GM12878 (cell line): Measurements from ENCODE around the gene TSHR. TPM values are rescaled to one million over a fixed set of nuclear protein-coding genes. Genes with fewer than 3 reads are reported as not detected.

ENCODE experiments used
- BACH1 ChIP-seq: fragments of 450-650 bp; IDR thresholded peaks from 2 replicates; pipeline ENCODE4 v1.6.1; 2017; ENCODE audit warnings: mild to moderate bottlenecking, borderline replicate concordance
- GATAD2B ChIP-seq: fragments of 450-650 bp; conservative IDR thresholded peaks from 2 replicates; pipeline ENCODE4 v1.6.1; 2017; ENCODE audit warnings: low read depth, mild to moderate bottlenecking, moderate library complexity
- HDAC6 ChIP-seq: fragments of 200-600 bp; sonication (generic); IDR thresholded peaks from one replicate; pipeline ENCODE4 v1.8.0; 2017; ENCODE audit warnings: antibody characterized with exemption; ENCODE audit not compliant: unreplicated experiment
- HDGF ChIP-seq: fragments of 450-650 bp; IDR thresholded peaks from 2 replicates; pipeline ENCODE4 v1.6.1; 2016; ENCODE audit warnings: antibody characterized with exemption
- JUND ChIP-seq: IDR thresholded peaks from 2 replicates; pipeline ENCODE4 v1.6.1; 2012; ENCODE audit warnings: low read depth, mild to moderate bottlenecking, low read length, improper control_type of control experiment, moderate library complexity
- MXI1 ChIP-seq: fragments of 150-350 bp; IDR thresholded peaks from 2 replicates; pipeline ENCODE4 v1.6.1; 2011; ENCODE audit warnings: low read depth, mild to moderate bottlenecking, inconsistent platforms, low read length, improper control_type of control experiment
- NR2F1 ChIP-seq: fragments of 450-650 bp; conservative IDR thresholded peaks from 2 replicates; pipeline ENCODE4 v1.6.1; 2017; ENCODE audit warnings: mild to moderate bottlenecking
- PAX5 ChIP-seq: IDR thresholded peaks from 2 replicates; pipeline ENCODE4 v1.6.1; 2011; ENCODE audit warnings: low read depth, low read length, borderline replicate concordance
- PAX8 ChIP-seq: fragments of 450-650 bp; IDR thresholded peaks from 2 replicates; pipeline ENCODE4 v1.6.1; 2017; ENCODE audit warnings: mild to moderate bottlenecking, moderate library complexity
- POLR2A ChIP-seq: IDR thresholded peaks from 2 replicates; pipeline ENCODE4 v1.6.1; 2011; ENCODE audit warnings: low read depth, mild to moderate bottlenecking, low read length
- RBBP5 ChIP-seq: fragments of 200-600 bp; sonication (generic); conservative IDR thresholded peaks from 2 replicates; pipeline ENCODE4 v1.6.1; 2016
- SMAD1 ChIP-seq: fragments of 450-650 bp; IDR thresholded peaks from 2 replicates; pipeline ENCODE4 v1.6.1; 2018; ENCODE audit warnings: mild to moderate bottlenecking, low read depth; ENCODE audit not compliant: partially characterized antibody
- SMARCA5 ChIP-seq: fragments of 450-650 bp; IDR thresholded peaks from 2 replicates; pipeline ENCODE4 v1.6.1; 2017; ENCODE audit warnings: mild to moderate bottlenecking
- SREBF1 ChIP-seq: IDR thresholded peaks from 2 replicates; pipeline ENCODE4 v1.6.1; 2012; ENCODE audit warnings: mild to moderate bottlenecking, low read length
- SRF ChIP-seq, 2 experiments: IDR thresholded peaks; 2 replicates each; pipeline ENCODE4 v1.6.1; 2011; ENCODE audit warnings: low read depth in 2 of 2, low read length in 2 of 2, mild to moderate bottlenecking in 1 of 2, moderate library complexity in 1 of 2
- TARDBP ChIP-seq: IDR thresholded peaks from 2 replicates; pipeline ENCODE4 v1.6.1; 2016; ENCODE audit warnings: borderline replicate concordance
- TCF12 ChIP-seq: IDR thresholded peaks from 2 replicates; pipeline ENCODE4 v1.6.1; 2011; ENCODE audit warnings: low read depth, mild to moderate bottlenecking, low read length
- polyA plus RNA-seq, 11 experiments: library from polyadenylated mRNA; depleted of rRNA in 4 of 11; unstranded in 6 of 11; stranded (reverse) in 5 of 11; fragments of >200 nt; fragmentation: Nextera tagmentation in 4 of 11; fragmentation: Illumina TruSeq in 1 of 11; extraction: Ambion mirVana in 4 of 11; extraction: Trizol in 1 of 11; gene quantifications; 1 replicate in 1 of 11; 2 replicates in 10 of 11; pipeline versions ENCODE4 v1.2.1 to v1.2.3, GENCODE V29; 2011 to 2016; ENCODE audit warnings: inconsistent platforms in 2 of 11, missing spikeins in 2 of 11, low read depth in 1 of 11
- total RNA-seq, 4 experiments: library from RNA; depleted of rRNA in 3 of 4; stranded (reverse); fragments of >200 nt in 3 of 4; fragmentation: Illumina TruSeq in 1 of 4; extraction: Trizol in 1 of 4; gene quantifications; 2 replicates each; pipeline versions ENCODE4 v1.2.1 to v1.2.3, GENCODE V29; 2013 to 2021
- TF ChIP-seq, protein P1 (sequence below): IDR thresholded peaks from 2 replicates; pipeline ENCODE4 v1.6.1; 2011; ENCODE audit warnings: borderline replicate concordance, low read depth, mild to moderate bottlenecking, moderate library complexity, mixed read lengths, low read length; ENCODE audit not compliant: insufficient read depth; ENCODE audit errors: extremely low read length
- TF ChIP-seq, protein P2 (sequence below): fragments of 450-650 bp; IDR thresholded peaks from 2 replicates; pipeline ENCODE4 v1.6.1; 2017; ENCODE audit warnings: mild to moderate bottlenecking
- TF ChIP-seq, protein P3 (sequence below): fragments of 450-650 bp; IDR thresholded peaks from 2 replicates; pipeline ENCODE4 v1.6.1; 2016; ENCODE audit warnings: mild to moderate bottlenecking
- TF ChIP-seq, protein P4 (sequence below): fragments of 450-650 bp; IDR thresholded peaks from 2 replicates; pipeline ENCODE4 v1.6.1; 2017; ENCODE audit warnings: mild to moderate bottlenecking, moderate library complexity
- TF ChIP-seq, protein P5 (sequence below): fragments of 450-650 bp; IDR thresholded peaks from 2 replicates; pipeline ENCODE4 v1.6.1; 2014; ENCODE audit warnings: mild to moderate bottlenecking

Gene TSHR
- total and polyA plus RNA-seq, 10 of the 15 experiments (the other 5 are each of a cell fraction or from before 2014, with no cell fraction given) = 0.06 to 0.31 TPM; not detected in 8

DNA sequence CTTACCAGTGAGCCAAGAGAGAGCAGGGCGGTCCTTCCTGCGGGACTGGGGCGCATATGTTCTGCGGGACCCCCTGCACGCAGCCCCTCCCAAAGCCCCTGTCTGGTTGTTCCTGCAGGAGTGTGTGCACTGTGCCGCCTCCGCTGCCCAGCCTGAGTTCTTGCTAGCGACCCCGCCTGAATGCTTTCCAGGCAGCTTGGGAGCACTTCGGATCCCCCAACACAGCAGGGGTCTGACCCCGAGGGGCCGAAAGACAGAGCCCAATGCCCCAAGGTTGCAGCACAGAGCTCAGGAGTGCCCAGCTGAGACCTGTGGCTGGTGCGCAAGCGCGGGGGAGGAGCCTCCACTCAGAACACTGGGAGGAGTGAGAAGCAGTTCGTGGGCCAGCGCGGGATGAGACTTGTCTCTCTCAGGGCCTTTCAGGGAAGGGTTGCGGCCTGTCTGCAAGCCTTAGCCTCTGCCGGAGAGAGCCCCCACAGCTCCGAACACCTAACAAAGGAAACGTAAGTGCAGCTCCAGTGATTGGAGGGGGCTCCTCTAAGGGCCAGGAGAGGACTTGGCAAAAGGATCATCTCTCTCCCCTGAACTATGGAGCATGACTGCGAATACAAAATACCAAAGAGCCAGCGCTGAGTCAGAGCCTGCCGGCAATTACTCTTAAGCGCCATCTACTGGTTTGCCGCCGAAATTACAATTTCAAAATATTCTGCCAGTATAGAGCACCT, 214.8 kb downstream of the TSHR start (continued):
- TF ChIP-seq, protein P1, sequence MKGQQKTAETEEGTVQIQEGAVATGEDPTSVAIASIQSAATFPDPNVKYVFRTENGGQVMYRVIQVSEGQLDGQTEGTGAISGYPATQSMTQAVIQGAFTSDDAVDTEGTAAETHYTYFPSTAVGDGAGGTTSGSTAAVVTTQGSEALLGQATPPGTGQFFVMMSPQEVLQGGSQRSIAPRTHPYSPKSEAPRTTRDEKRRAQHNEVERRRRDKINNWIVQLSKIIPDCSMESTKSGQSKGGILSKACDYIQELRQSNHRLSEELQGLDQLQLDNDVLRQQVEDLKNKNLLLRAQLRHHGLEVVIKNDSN = no peak
- TF ChIP-seq, protein P2, sequence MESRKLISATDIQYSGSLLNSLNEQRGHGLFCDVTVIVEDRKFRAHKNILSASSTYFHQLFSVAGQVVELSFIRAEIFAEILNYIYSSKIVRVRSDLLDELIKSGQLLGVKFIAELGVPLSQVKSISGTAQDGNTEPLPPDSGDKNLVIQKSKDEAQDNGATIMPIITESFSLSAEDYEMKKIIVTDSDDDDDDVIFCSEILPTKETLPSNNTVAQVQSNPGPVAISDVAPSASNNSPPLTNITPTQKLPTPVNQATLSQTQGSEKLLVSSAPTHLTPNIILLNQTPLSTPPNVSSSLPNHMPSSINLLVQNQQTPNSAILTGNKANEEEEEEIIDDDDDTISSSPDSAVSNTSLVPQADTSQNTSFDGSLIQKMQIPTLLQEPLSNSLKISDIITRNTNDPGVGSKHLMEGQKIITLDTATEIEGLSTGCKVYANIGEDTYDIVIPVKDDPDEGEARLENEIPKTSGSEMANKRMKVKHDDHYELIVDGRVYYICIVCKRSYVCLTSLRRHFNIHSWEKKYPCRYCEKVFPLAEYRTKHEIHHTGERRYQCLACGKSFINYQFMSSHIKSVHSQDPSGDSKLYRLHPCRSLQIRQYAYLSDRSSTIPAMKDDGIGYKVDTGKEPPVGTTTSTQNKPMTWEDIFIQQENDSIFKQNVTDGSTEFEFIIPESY = no peak
- TF ChIP-seq GATAD2B (peak; percentile 42; the same call in 1 of the 2 replicates), SREBF1 (no peak), HDAC6 (no peak), SRF (IDR thresholded peaks at IDR 0.05; ENCODE audit: low read depth in 2 of 2, low read length in 2 of 2) (no peak), RBBP5 (no peak), JUND (no peak), SMARCA5 (peak; percentile 67; the same call in 1 of the 2 replicates), SMAD1 (no peak), MXI1 (peak; percentile 70; the same call in 1 of the 2 replicates), TARDBP (no peak), POLR2A (peak; percentile 87), PAX5 (peak; percentile 84), NR2F1 (no peak), PAX8 (no peak), BACH1 (peak; percentile 84), TCF12 (peak; percentile 13; the same call in 1 of the 2 replicates), HDGF (peak; percentile 28; the same call in 1 of the 2 replicates)
- TF ChIP-seq, protein P3, sequence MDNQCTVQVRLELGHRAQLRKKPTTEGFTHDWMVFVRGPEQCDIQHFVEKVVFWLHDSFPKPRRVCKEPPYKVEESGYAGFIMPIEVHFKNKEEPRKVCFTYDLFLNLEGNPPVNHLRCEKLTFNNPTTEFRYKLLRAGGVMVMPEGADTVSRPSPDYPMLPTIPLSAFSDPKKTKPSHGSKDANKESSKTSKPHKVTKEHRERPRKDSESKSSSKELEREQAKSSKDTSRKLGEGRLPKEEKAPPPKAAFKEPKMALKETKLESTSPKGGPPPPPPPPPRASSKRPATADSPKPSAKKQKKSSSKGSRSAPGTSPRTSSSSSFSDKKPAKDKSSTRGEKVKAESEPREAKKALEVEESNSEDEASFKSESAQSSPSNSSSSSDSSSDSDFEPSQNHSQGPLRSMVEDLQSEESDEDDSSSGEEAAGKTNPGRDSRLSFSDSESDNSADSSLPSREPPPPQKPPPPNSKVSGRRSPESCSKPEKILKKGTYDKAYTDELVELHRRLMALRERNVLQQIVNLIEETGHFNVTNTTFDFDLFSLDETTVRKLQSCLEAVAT = peak; percentile 76
- TF ChIP-seq, protein P4, sequence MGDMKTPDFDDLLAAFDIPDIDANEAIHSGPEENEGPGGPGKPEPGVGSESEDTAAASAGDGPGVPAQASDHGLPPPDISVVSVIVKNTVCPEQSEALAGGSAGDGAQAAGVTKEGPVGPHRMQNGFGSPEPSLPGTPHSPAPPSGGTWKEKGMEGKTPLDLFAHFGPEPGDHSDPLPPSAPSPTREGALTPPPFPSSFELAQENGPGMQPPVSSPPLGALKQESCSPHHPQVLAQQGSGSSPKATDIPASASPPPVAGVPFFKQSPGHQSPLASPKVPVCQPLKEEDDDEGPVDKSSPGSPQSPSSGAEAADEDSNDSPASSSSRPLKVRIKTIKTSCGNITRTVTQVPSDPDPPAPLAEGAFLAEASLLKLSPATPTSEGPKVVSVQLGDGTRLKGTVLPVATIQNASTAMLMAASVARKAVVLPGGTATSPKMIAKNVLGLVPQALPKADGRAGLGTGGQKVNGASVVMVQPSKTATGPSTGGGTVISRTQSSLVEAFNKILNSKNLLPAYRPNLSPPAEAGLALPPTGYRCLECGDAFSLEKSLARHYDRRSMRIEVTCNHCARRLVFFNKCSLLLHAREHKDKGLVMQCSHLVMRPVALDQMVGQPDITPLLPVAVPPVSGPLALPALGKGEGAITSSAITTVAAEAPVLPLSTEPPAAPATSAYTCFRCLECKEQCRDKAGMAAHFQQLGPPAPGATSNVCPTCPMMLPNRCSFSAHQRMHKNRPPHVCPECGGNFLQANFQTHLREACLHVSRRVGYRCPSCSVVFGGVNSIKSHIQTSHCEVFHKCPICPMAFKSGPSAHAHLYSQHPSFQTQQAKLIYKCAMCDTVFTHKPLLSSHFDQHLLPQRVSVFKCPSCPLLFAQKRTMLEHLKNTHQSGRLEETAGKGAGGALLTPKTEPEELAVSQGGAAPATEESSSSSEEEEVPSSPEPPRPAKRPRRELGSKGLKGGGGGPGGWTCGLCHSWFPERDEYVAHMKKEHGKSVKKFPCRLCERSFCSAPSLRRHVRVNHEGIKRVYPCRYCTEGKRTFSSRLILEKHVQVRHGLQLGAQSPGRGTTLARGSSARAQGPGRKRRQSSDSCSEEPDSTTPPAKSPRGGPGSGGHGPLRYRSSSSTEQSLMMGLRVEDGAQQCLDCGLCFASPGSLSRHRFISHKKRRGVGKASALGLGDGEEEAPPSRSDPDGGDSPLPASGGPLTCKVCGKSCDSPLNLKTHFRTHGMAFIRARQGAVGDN = peak; percentile 50; the same call in 1 of the 2 replicates
- TF ChIP-seq, protein P5, sequence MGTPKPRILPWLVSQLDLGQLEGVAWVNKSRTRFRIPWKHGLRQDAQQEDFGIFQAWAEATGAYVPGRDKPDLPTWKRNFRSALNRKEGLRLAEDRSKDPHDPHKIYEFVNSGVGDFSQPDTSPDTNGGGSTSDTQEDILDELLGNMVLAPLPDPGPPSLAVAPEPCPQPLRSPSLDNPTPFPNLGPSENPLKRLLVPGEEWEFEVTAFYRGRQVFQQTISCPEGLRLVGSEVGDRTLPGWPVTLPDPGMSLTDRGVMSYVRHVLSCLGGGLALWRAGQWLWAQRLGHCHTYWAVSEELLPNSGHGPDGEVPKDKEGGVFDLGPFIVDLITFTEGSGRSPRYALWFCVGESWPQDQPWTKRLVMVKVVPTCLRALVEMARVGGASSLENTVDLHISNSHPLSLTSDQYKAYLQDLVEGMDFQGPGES = no peak
